H1 (cell line): ENCODE data around the gene CIAO2A. TPM values are rescaled to one million over a fixed set of nuclear protein-coding genes. Genes with fewer than 3 reads are reported as not detected.

Source experiments
- CTCF ChIA-PET: fragments of 300-600 bp; sonication (Branson Sonifier 250); formaldehyde crosslinking; loops from one replicate; lab custom pipeline; 2021; ENCODE audit not compliant: partially characterized antibody; lab: Charles Lee
- POLR2A ChIA-PET: fragments of 300-600 bp; sonication (Branson Sonifier 250); formaldehyde crosslinking; loops from one replicate; lab custom pipeline; 2021; ENCODE audit warnings: inconsistent platforms; ENCODE audit not compliant: partially characterized antibody; lab: Charles Lee
- DNase-seq, 2 experiments: peaks; one replicate each; pipeline versions ENCODE4 v3.0.0 to v3.0.0-alpha.2; 2010 to 2022; ENCODE audit warnings: low spot score in 2 of 2, low read depth in 1 of 2, mixed read lengths in 1 of 2
- FAIRE-seq: peaks from 2 replicates; lab custom pipeline; 2011; peaks lifted over from hg19 to GRCh38; lab: Jason Lieb, UNC
- H2AFZ ChIP-seq: 2 replicates; pipeline ENCODE4 v1.8.1; 2012; ENCODE audit warnings: low read length, inconsistent platforms
- H2AK5ac ChIP-seq: 2 replicates; pipeline ENCODE4 v1.6.1; 2013; ENCODE audit warnings: low read depth, low read length
- H2BK120ac ChIP-seq: replicated peaks from 2 replicates; pipeline ENCODE3; 2013; ENCODE audit warnings: low read depth, low read length, inconsistent platforms
- H2BK12ac ChIP-seq: 2 replicates; pipeline ENCODE4 v1.6.1; 2013; ENCODE audit warnings: low read depth, low read length
- H2BK15ac ChIP-seq: 2 replicates; pipeline ENCODE4 v1.6.1; 2013; ENCODE audit warnings: low read length
- H2BK20ac ChIP-seq: 2 replicates; pipeline ENCODE4 v1.6.1; 2013; ENCODE audit warnings: low read length
- H2BK5ac ChIP-seq: 2 replicates; pipeline ENCODE4 v1.6.1; 2013; ENCODE audit warnings: low read depth, low read length
- H3K14ac ChIP-seq: 2 replicates; pipeline ENCODE4 v1.6.1; 2013; ENCODE audit warnings: inconsistent platforms; ENCODE audit not compliant: insufficient read length
- H3K18ac ChIP-seq: 2 replicates; pipeline ENCODE4 v1.6.1; 2013; ENCODE audit warnings: low read length; ENCODE audit errors: extremely low read depth
- H3K23ac ChIP-seq: 2 replicates; pipeline ENCODE4 v1.6.1; 2013; ENCODE audit warnings: inconsistent platforms; ENCODE audit not compliant: insufficient read length
- H3K23me2 ChIP-seq: 2 replicates; pipeline ENCODE4 v1.6.1; 2013; ENCODE audit warnings: low read depth, low read length
- H3K27ac ChIP-seq: 2 replicates; pipeline ENCODE4 v1.6.1; 2011; ENCODE audit warnings: low read depth, low read length, inconsistent platforms
- H3K27me3 ChIP-seq, 4 experiments: replicated peaks in 1 of 4; 1 replicate in 1 of 4; 2 replicates in 3 of 4; pipeline versions ENCODE4 v1.6.1 to v1.8.1; 2011 to 2013; ENCODE audit warnings: low read length in 3 of 4, mild to moderate bottlenecking in 3 of 4, inconsistent platforms in 2 of 4, mixed read lengths in 2 of 4, moderate library complexity in 1 of 4; ENCODE audit not compliant: control insufficient read depth in 3 of 4, insufficient read depth in 3 of 4; ENCODE audit errors: extremely low read depth in 1 of 4
- H3K36me3 ChIP-seq, 4 experiments: 2 replicates each; pipeline versions ENCODE4 v1.6.1 to v1.8.1; 2011 to 2013; ENCODE audit warnings: mild to moderate bottlenecking in 4 of 4, low read length in 3 of 4, moderate library complexity in 2 of 4, control low read depth in 1 of 4, inconsistent platforms in 1 of 4; ENCODE audit not compliant: insufficient read depth in 4 of 4, control insufficient read depth in 2 of 4
- H3K4ac ChIP-seq: replicated peaks from 2 replicates; pipeline ENCODE3; 2013; ENCODE audit warnings: low read length, low read depth, mixed read lengths, inconsistent platforms; ENCODE audit not compliant: insufficient read length
- H3K4me1 ChIP-seq, 4 experiments: replicated peaks in 1 of 4; 1 replicate in 1 of 4; 2 replicates in 3 of 4; pipeline versions ENCODE4 v1.6.1 to v1.8.1; 2011 to 2013; ENCODE audit warnings: low read length in 3 of 4, inconsistent platforms in 2 of 4, mixed read lengths in 1 of 4; ENCODE audit not compliant: insufficient read depth in 4 of 4, control insufficient read depth in 3 of 4
- H3K4me2 ChIP-seq, 2 experiments: 2 replicates each; pipeline versions ENCODE4 v1.6.1 to v1.8.1; 2011 to 2013; ENCODE audit warnings: low read depth in 2 of 2, low read length in 2 of 2, control low read depth in 1 of 2, inconsistent platforms in 1 of 2, mild to moderate bottlenecking in 1 of 2; ENCODE audit not compliant: insufficient read depth in 1 of 2
- H3K4me3 ChIP-seq, 4 experiments: fragments of 200-600, 300-600 bp in 1 of 4; sonication (generic), shearing (Covaris generic), sonication (Bioruptor Twin) in 1 of 4; 2 replicates each; pipeline versions ENCODE4 v1.5.1 to v1.8.1; 2011 to 2016; ENCODE audit warnings: low read length in 4 of 4, low read depth in 3 of 4, control low read depth in 2 of 4, inconsistent platforms in 2 of 4, mild to moderate bottlenecking in 2 of 4, mixed read lengths in 1 of 4, moderate library complexity in 1 of 4; ENCODE audit not compliant: insufficient read depth in 2 of 4; ENCODE audit errors: extremely low read depth in 1 of 4
- H3K56ac ChIP-seq: replicated peaks from 2 replicates; pipeline ENCODE3; 2013; ENCODE audit warnings: low read depth, mild to moderate bottlenecking, mixed read lengths, low read length, inconsistent platforms; ENCODE audit not compliant: insufficient read length
- H3K79me1 ChIP-seq: 2 replicates; pipeline ENCODE4 v1.6.1; 2013; ENCODE audit warnings: low read depth, low read length, control low read depth
- H3K79me2 ChIP-seq, 2 experiments: 2 replicates each; pipeline versions ENCODE4 v1.6.1 to v1.8.1; 2012 to 2013; ENCODE audit warnings: low read length in 2 of 2, mild to moderate bottlenecking in 2 of 2, inconsistent platforms in 1 of 2; ENCODE audit not compliant: insufficient read depth in 2 of 2, control insufficient read depth in 1 of 2
- H3K9ac ChIP-seq, 4 experiments: replicated peaks in 1 of 4; 1 replicate in 1 of 4; 2 replicates in 3 of 4; pipeline versions ENCODE4 v1.6.1 to v1.8.1; 2011 to 2013; ENCODE audit warnings: low read depth in 3 of 4, low read length in 3 of 4, control low read depth in 2 of 4, mild to moderate bottlenecking in 2 of 4, moderate library complexity in 2 of 4, inconsistent platforms in 1 of 4; ENCODE audit errors: extremely low read depth in 1 of 4
- H3K9me3 ChIP-seq, 2 experiments: 2 replicates each; pipeline versions ENCODE4 v1.6.1 to v1.8.1; 2012 to 2013; ENCODE audit warnings: mild to moderate bottlenecking in 2 of 2, moderate library complexity in 2 of 2, control low read depth in 1 of 2, inconsistent platforms in 1 of 2, low read depth in 1 of 2, low read length in 1 of 2, mixed read lengths in 1 of 2; ENCODE audit not compliant: insufficient read depth in 2 of 2
- H4K20me1 ChIP-seq, 2 experiments: replicated peaks in 1 of 2; 2 replicates each; pipeline versions ENCODE3 to v1.8.1; 2011 to 2013; ENCODE audit warnings: inconsistent platforms in 2 of 2, low read length in 2 of 2, mild to moderate bottlenecking in 1 of 2; ENCODE audit not compliant: insufficient read depth in 2 of 2, control insufficient read depth in 1 of 2
- H4K5ac ChIP-seq: 2 replicates; pipeline ENCODE4 v1.6.1; 2013; ENCODE audit warnings: low read length, low read depth, mixed read lengths, inconsistent platforms; ENCODE audit not compliant: insufficient read length
- H4K8ac ChIP-seq: 2 replicates; pipeline ENCODE4 v1.8.0; 2013; ENCODE audit warnings: mild to moderate bottlenecking, moderate library complexity, low read length, inconsistent platforms; ENCODE audit not compliant: insufficient read depth; ENCODE audit errors: extremely low read depth
- H4K91ac ChIP-seq: replicated peaks from 2 replicates; pipeline ENCODE3; 2013; ENCODE audit warnings: low read length, mixed read lengths, inconsistent platforms; ENCODE audit not compliant: insufficient read length
- CEBPB ChIP-seq: IDR thresholded peaks from 2 replicates; pipeline ENCODE4 v1.6.1; 2012; ENCODE audit warnings: low read depth, low read length
- CREB1 ChIP-seq: IDR thresholded peaks from 2 replicates; pipeline ENCODE4 v1.6.1; 2012; ENCODE audit warnings: inconsistent platforms
- RAD21 ChIP-seq, 2 experiments: IDR thresholded peaks in 1 of 2; conservative IDR thresholded peaks in 1 of 2; 2 replicates each; pipeline ENCODE4 v1.6.1; 2011; ENCODE audit warnings: low read depth in 2 of 2, low read length in 2 of 2, improper control_type of control experiment in 1 of 2, inconsistent platforms in 1 of 2, mild to moderate bottlenecking in 1 of 2, moderate library complexity in 1 of 2
- RNF2 ChIP-seq: fragments of 200-900, 300-1000 bp; sonication (generic); IDR thresholded peaks from 2 replicates; pipeline ENCODE4 v1.7.1; 2016; ENCODE audit warnings: borderline replicate concordance, low read depth, mild to moderate bottlenecking, antibody characterized with exemption, low read length; ENCODE audit not compliant: poor library complexity, severe bottlenecking; ENCODE audit errors: missing control alignments
- ZNF274 ChIP-seq: IDR thresholded peaks from 2 replicates; pipeline ENCODE4 v1.7.0; 2012; ENCODE audit warnings: low read length, borderline replicate concordance; ENCODE audit errors: extremely low read depth
- WGBS, 2 experiments: shearing (Covaris generic) in 1 of 2; methylation state at CpG; one replicate each; pipeline versions ENCODE4 v1.1.6 to v1.1.7; 2013 to 2015; ENCODE audit warnings: low lambda C conversion rate in 2 of 2, mixed read lengths in 2 of 2, inconsistent platforms in 1 of 2, low coverage in 1 of 2, missing lambda C conversion rate in 1 of 2; ENCODE audit not compliant: insufficient replicate concordance in 2 of 2, insufficient coverage in 1 of 2, insufficient read length in 1 of 2; ENCODE audit errors: extremely low coverage in 1 of 2, missing lambda C conversion rate in 1 of 2; 5-methylcytosine and 5-hydroxymethylcytosine counted together
- polyA plus RNA-seq, 7 experiments: library from polyadenylated mRNA; depleted of rRNA in 3 of 7; stranded (reverse) in 5 of 7; unstranded in 2 of 7; fragments of >200 nt in 5 of 7; fragments of 200-250 nt in 2 of 7; gene quantifications; 1 replicate in 5 of 7; 2 replicates in 1 of 7; 4 replicates in 1 of 7; pipeline versions ENCODE4 v1.2.1 to v1.2.3, GENCODE V29; 2011 to 2013; ENCODE audit warnings: missing spikeins in 2 of 7, mixed read lengths in 2 of 7
- total RNA-seq: library from RNA; stranded (reverse); fragmentation: NEBNext Ultra II Directional; extraction: Animal tissue kit (Norgen Biotek cat#: 25700); gene quantifications from 2 replicates; pipeline ENCODE4 v1.2.1, GENCODE V29; 2021
- TF ChIP-seq, protein P1 (sequence below), 3 experiments: IDR thresholded peaks; 1 replicate in 2 of 3; 2 replicates in 1 of 3; pipeline versions ENCODE4 v1.5.1 to v1.6.1; 2011; ENCODE audit warnings: low read length in 3 of 3, mild to moderate bottlenecking in 3 of 3, inconsistent platforms in 2 of 3, low read depth in 1 of 3, moderate library complexity in 1 of 3; ENCODE audit not compliant: insufficient read depth in 1 of 3; ENCODE audit errors: control extremely low read depth in 1 of 3

The CIAO2A gene
- total and polyA plus RNA-seq, 2 of the 8 experiments (the other 6 are each of a cell fraction or from before 2014, with no cell fraction given), result 76.4 to 86.5 TPM

GRCh38 chr15:64067564-64068030, 26.0 kb downstream of the CIAO2A start:
- no peak overlapping the region for H3K23ac ChIP-seq
- WGBS, 2 experiments, result 41% methylated on average over 11 of the region's 11 CpGs; no CpG with 5 or more reads in 1 of the 2 experiments
- no peak overlapping the region for H2BK120ac ChIP-seq
- no peak overlapping the region; the same call in 1 of the 2 replicates for H4K8ac ChIP-seq
- no peak overlapping the region; the same call in 1 of the 2 replicates for H2BK15ac ChIP-seq
- 0 out of 4 replicates have a peak overlapping the region, but pooled peaks of 1 of the 2 experiments have one; percentile 4 for H3K4me2 ChIP-seq
- ChIA-PET POLR2A (interaction anchor here (1.3 to 1.4 kb wide), 2 partner anchors 19 to 126 kb away, joined by 3 to 4 read pairs; no protein-coding TSS in a partner anchor), CTCF (interaction anchor here (0.5 to 5.8 kb wide), 63 partner anchors 11 to 936 kb away, joined by 3 to 62 read pairs (median 4); partner anchors contain the start of genes CIAO2A, DAPK2 and HERC1)
- DNase-seq (peak; percentile 25 to 93), FAIRE-seq (peak; percentile 82)
- H3K79me2 ChIP-seq, result no peaks in the 10 kb centered on the region
- no peaks in the 10 kb centered on the region for H3K9me3 ChIP-seq
- H4K5ac ChIP-seq, result no peak overlapping the region
- no peak overlapping the region for H3K14ac ChIP-seq
- H2AFZ ChIP-seq, result peak overlapping the region; percentile 87; the same call in 1 of the 2 replicates
- no peak overlapping the region for H2BK12ac ChIP-seq
- peaks cover 0 to 1% (median 0%) of the 10 kb centered on the region in 4 experiments; a peak in 2 of 7 replicates for H3K4me1 ChIP-seq
- no peak overlapping the region for H2BK20ac ChIP-seq
- no peak overlapping the region for H3K18ac ChIP-seq
- H3K27me3 ChIP-seq, result no peaks in the 10 kb centered on the region
- no peak overlapping the region for H2BK5ac ChIP-seq
- no peak overlapping the region for H4K91ac ChIP-seq
- no peaks in the 10 kb centered on the region for H4K20me1 ChIP-seq
- H2AK5ac ChIP-seq, result no peak overlapping the region
- H3K27ac ChIP-seq, result no peak overlapping the region
- H3K9ac ChIP-seq, result no peak overlapping the region
- H3K23me2 ChIP-seq, result no peaks in the 10 kb centered on the region
- TF ChIP-seq, protein P1, sequence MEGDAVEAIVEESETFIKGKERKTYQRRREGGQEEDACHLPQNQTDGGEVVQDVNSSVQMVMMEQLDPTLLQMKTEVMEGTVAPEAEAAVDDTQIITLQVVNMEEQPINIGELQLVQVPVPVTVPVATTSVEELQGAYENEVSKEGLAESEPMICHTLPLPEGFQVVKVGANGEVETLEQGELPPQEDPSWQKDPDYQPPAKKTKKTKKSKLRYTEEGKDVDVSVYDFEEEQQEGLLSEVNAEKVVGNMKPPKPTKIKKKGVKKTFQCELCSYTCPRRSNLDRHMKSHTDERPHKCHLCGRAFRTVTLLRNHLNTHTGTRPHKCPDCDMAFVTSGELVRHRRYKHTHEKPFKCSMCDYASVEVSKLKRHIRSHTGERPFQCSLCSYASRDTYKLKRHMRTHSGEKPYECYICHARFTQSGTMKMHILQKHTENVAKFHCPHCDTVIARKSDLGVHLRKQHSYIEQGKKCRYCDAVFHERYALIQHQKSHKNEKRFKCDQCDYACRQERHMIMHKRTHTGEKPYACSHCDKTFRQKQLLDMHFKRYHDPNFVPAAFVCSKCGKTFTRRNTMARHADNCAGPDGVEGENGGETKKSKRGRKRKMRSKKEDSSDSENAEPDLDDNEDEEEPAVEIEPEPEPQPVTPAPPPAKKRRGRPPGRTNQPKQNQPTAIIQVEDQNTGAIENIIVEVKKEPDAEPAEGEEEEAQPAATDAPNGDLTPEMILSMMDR (IDR thresholded peaks at IDR 0.05; ENCODE audit: control extremely low read depth in 1 of 3, insufficient read depth in 1 of 3, low read depth in 1 of 3, low read length in 3 of 3), result peak in 2 of 3 experiments; percentile 73 to 88; a peak in 3 of 4 replicates
- TF ChIP-seq CREB1 (no peak), ZNF274 (no peak), RNF2 (no peak), RAD21 (IDR thresholded peaks at IDR 0.05 in 1 of 2, conservative IDR thresholded peaks at IDR 0.05 in 1 of 2; ENCODE audit: low read depth in 2 of 2, low read length in 2 of 2) (peak; percentile 95 to 96), CEBPB (peak; percentile 88)
- no peak overlapping the region for H3K4me3 ChIP-seq
- H3K56ac ChIP-seq, result no peak overlapping the region
- H3K4ac ChIP-seq, result no peak overlapping the region
- H3K79me1 ChIP-seq, result no peaks in the 10 kb centered on the region
- peaks cover 2 to 12% (median 6%) of the 10 kb centered on the region in 4 experiments; a peak in 6 of 8 replicates for H3K36me3 ChIP-seq
